Fibroblast of the conjunctiva (primary cell): ENCODE data around the gene PKN3.
"Not testable (repeated sequence)": the region's sequence is repeated elsewhere in the genome, so short reads cannot be mapped to it uniquely, and the experiment has no call there.

ENCODE experiments used
- DNase-seq: peaks from one replicate; pipeline ENCODE4 v3.0.0-alpha.2; 2010; ENCODE audit warnings: low read depth

Gene PKN3

DNA sequence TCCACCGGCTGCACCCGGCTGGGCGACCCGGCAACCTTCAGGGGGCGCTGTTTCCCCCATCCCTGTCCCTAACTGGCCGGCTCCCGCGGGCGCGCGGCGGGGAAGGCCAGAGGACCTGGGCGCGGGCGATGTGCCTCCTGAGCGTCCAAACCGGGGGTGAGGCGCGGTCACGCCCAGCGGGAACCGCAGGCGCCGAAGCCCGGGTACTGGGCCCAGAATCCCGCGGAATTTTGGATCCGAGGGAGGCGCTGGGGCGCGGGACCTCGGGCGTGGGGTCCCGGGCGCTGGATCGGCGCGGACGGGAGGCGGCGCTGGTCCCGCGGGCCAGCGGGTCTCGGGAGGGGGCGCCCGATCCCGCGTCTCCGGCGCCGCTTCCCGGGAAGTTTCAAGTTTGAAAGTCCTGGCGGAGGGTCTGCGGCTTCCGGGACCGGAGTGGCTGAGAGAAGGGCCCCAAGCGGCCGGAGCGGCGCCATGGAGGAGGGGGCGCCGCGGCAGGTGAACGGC lies at the start of gene PKN3:
Gene PKN3, plus strand, starts transcription at position 59 of the 504 bp plus-strand sequence. Its CDS starts 413 bp downstream, at position 472.
- no peak for DNase-seq

DNA sequence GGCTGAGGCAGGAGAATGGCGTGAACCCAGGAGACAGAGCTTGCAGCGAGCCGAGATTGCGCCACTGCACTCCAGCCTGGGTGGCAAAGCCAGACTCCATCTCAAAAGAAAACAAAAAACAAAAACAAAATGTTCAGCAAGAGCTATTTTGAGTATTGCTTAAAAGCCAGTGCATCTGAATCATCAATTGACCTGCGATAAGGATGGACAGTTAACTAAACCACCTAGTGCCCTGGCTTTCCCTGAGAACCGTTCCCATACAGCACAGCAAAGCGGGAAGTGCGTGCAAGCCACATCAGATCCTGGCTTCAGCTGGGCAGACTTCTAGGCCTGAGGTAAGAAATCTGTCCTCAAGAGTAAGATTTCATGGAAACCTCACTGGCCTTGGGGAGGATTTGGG lies 48.4 kb upstream of the PKN3 start:
- DNase-seq, result no peak

DNA sequence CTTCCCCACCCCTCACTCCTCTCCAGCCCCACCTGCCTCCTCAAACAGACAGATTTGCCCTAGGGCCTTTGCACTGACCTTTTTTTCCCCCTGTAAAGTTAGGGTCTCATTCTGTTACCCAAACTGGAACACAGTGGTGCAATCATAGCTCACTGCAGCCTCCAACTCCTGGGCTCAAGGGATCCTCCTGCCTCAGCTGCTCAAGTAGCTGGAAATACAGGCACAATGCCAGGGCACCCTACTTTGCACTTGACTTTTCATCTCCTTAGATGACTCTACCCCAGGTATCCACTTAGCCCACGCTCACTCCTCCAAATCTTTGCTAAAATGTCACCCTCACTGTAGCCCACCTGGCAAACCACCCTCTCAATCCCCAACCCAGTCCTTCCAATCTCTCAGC lies 47.8 kb upstream of the PKN3 start:
- no peak for DNase-seq

DNA sequence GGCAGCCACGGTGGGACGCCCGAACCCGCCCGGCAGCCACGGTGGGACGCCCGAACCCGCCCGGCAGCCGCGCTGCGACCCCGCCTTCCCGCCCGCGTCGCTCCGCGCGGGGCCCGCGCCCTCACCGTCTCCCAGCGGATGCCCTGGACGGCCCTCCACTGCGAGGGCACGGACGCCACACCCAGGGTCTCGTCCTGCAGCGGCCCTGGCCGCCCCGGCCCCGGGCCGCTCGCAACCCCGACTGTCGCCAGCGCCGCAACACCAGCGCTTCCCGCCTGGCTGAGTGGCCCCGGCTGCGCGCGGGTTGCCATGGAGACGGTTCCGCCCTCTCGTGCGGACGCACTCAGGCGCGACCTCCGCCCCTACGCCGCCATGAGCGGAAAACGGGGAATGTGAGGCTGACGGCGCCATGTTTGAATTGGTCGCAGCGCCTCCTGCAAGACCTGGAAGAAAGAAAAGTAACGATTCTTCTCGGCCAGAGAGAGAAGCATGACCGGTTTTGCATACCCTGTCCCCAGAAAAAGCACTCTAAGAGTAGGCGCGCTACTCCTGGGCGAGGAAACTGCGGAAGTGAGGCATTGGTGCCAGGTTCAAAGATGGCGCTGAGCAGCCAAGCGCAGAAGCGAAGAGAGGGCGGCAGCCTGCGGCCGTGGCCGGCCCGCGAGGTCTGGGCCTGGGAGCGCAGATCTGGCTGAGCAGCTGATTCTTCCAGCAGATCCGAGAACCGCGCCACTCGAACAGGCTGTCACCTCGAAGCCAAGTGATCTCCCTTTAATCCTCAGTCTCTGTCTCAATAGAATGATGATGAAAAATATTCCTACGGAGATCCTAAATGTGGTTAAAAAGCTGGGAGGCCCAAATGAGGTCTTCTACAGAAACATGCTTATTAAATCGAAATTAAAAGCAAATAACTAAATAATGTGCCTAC lies 45.6 kb upstream of the PKN3 start, which contains the start of gene DYNC2I2:
Gene DYNC2I2, minus strand, starts transcription at position 432 of the 928 bp plus-strand sequence. Its CDS starts 121 bp downstream, at position 311.
- DNase-seq, result peak; percentile 84

- no peak for DNase-seq
Measured at GRCh38 chr9:128657344-128657704, 45.0 kb upstream of the PKN3 start.

- DNase-seq, result no peak
Measured at GRCh38 chr9:128657796-128658195, 44.5 kb upstream of the PKN3 start.

- DNase-seq, result not testable (repeated sequence)
Measured at GRCh38 chr9:128666481-128666941, 35.8 kb upstream of the PKN3 start.

DNA sequence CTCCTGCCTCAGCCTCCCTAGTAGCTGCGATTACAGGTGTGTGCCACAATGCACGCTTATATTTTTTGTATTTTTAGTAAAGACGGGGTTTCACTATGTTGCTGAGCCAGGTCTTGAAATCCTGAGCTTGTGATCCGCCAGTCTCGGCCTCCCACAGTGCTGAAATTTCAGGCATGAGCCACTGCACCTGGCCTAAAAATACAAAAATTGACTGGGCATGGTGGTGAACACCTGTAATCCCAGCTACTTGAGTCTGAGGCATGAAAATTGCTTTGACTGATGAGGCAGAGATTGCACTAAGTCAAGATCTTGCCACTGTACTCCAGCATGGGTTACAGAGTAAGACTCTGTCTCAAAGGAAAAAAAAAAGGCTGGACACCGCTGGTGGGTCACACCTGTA lies 32.5 kb upstream of the PKN3 start:
- no peak for DNase-seq

- DNase-seq, result no peak
Measured at GRCh38 chr9:128675382-128675781, 26.9 kb upstream of the PKN3 start.

DNA sequence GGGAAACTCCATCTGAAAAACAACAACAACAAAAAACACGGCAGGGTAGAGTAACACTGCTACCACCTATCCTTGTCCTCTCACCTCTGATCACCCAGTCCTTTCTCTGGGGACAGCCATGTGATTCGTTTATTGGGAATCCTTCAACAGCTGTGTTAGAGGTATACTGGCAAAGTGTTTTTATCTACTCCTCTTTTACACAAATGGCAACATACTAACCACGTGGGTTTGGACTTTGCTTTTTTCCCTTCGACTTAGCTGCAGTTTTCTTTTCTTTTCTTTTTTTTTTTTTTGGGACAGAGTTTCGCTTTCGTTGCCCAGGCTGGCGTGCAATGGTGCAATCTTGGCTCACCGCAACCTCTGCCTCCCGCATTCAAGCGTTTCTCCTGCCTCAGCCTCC lies 24.5 kb upstream of the PKN3 start:
- DNase-seq, result no peak

GRCh38 chr9:128683340-128684064 lies 18.8 kb upstream of the PKN3 start:
- no peak for DNase-seq

DNA sequence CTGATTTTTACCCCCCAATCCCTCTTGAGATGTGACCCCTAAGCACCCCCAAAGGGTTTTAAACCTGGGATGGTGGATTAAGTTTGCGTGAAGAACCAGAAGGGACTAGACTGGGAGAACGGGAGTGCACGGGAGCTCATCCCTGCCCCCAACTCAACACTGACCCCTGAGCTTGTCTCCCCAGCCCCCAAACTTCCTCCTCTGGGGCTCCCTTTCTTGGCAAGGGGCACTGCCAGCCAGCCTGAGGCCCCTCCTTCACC lies 18.3 kb upstream of the PKN3 start:
- no peak for DNase-seq

DNA sequence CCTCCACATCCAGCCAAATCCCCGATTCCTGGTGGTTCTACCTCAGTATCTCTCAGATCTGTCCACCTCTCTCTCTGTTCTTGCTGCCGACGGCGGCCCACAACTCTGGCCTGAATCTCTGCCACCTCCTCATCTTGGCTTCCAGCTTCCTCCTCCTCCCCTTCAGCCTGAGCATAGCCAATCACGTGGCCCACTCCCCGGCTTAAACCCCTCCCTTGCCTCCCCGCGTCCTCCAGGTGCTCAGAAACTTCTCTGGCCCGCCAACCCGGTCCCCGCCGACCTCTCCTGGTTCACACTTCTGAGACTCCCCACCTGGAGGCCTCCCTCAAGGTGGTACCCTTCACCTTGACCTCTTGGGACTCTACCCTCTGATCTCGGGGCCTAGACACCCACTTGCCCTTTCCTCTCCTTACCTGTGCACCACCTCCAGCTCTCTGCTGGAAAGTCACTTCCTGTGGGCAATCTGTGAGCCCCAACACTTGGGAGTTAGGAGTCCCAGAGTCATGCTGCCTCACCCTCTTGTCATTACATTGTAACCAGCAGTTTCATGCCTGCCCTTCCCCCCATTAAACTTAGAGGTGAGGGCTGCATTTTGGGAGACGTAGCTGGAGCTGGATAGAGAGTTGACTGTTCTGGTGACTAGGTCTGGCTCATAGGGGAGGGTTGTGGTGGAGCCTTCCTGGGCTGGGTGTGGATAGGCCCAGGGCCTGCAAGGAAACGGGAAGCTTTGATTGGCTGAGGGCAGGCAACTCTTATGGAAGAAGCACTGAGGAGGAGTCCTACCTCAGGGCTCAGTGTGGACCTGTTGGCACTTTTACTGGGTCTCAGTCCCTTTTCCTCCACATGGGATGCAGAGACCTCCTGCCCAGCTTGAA lies 17.7 kb upstream of the PKN3 start:
- no peak for DNase-seq

DNA sequence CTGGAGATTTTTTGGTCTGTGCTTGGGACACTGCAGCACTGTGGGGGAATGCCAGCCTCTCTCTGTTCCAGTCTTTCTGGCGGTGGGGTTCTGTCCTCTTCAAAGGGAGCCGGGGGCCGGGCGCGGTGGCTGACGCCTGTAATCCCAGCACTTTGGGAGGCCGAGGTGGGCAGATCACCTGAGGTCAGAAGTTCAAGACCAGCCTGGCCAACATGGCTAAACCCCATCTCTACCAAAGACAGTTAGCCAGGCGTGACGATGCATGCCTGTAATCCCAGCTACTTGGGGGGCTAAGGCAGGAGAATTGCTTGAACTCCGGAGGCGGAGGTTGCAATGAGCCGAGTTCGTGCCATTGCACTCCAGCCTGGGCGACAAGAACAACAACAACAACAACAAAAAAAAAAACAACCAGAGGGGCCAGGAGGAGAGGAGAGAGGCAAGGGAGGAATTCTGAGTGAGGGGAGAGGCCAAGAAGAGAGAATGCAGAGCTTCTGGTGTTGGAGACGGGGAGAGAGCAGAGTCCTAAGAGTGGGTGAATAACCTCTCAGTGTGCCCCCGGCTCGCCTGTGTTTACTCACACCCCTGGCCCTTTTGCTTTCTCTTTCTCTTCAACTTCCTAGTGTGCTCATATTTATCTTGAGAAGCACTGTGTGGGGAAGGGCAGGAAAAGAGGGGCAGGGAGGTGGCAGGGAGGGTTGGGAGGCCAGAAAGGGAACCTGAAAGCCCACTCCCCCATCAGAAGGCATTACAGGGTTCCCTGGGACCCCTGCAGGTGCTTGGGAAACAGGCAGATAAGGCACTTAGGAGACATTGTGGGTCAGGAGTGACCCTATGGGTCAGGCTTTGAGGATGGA lies 16.4 kb upstream of the PKN3 start:
- no peak for DNase-seq

- no peak for DNase-seq
Measured at GRCh38 chr9:128687453-128687852, 14.8 kb upstream of the PKN3 start.

DNA sequence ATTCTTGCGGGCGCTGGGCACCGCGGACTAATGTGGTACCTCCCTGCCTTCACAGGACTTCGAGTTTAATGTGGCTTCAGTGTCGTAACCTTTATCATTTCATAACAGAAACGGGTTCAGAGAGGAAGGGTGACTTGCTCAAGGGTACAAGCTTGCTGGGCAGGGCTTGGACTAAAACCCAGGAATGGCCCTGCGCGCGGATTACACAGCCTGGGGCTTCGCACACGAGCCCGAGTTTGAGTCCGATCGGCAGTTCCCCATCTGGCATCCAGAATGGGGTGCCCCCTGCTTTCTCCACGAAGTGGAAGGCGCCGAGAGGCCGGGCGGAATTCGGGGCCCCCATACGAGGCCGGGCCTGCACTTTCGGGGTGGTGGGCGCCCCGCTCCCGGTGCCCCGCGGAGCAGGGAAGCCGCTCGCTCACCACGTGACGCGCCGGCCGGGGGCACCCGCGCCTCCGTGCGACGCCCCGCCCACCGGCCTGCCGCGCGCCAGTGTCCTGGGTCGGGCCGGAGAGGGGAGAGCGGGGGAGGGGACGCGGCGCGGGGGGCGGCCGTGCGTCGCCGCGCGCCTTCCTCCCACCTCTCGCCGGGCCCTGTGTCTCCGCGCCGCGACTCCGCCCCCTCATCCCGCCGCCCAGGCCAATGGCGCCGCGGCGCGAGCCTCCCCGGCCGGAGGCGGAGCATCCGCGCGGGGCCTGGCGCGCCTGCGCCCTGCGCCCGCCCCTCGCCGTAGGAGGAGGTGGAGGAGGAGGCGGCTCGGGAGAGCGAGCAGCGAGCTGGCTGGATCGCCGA lies 13.6 kb upstream of the PKN3 start, which contains the start of gene SET:
Gene SET, plus strand, starts transcription at position 722 of the 792 bp plus-strand sequence. CDS start 361 bp downstream, outside the sequence.
- peak; percentile 86 for DNase-seq

GRCh38 chr9:128689293-128689774 lies 13.0 kb upstream of the PKN3 start:
- DNase-seq, result no peak

- no peak for DNase-seq
Measured at GRCh38 chr9:128689820-128690683, 12.3 kb upstream of the PKN3 start.

DNA sequence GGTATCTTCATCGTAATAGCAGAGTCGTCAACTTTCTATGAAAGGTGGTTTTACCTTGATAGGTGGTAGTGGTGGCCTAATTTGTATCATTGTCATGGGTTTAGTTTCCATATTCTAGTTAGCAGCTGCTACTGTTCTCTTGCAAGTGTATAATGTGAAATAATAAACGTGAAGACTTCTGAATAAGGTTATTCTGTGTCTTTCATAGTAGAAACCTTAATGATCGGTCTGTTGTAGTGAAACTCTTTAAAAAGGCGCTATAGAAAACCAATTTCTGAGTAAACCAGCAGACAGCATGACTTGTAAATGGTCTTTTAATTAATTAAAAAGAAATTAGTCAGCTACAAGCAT lies 11.6 kb upstream of the PKN3 start:
- no peak for DNase-seq
